Stimulated activated effector memory CD8-positive, alpha-beta T cell treated with anti-CD3 and anti-CD28 coated beads, Interleukin-12 subunit alpha, Interleukin-12 subunit beta, amount 100 ng/mL, for 72 hours (primary cell): Measurements from ENCODE around the gene ACTR1B.
A peak's percentile ranks its signal among the peaks of the same experiment; 100 is the strongest.
"Not testable (repeated sequence)": the region's sequence is repeated elsewhere in the genome, so short reads cannot be mapped to it uniquely, and the experiment has no call there.

Experiments
- ATAC-seq: fragments of 150-1000 bp; cut with Tn5 transposase; 2 replicates; pipeline ENCODE4 v1.10.0; 2021
- DNase-seq, 2 donors: peaks; one replicate each; pipeline ENCODE4 v3.0.0; 2021 to 2022; ENCODE audit warnings: low spot score in 2 of 2
- H3K27ac Mint-ChIP-seq: one replicate; pipeline ENCODE4 v1.8.0; 2022; ENCODE audit warnings: mild to moderate bottlenecking, mixed read lengths
- H3K36me3 Mint-ChIP-seq: one replicate; pipeline ENCODE4 v1.8.0; 2022; ENCODE audit warnings: mild to moderate bottlenecking, mixed read lengths
- H3K4me1 Mint-ChIP-seq: one replicate; pipeline ENCODE4 v1.8.0; 2022; ENCODE audit warnings: mixed read lengths
- H3K4me3 Mint-ChIP-seq: one replicate; pipeline ENCODE4 v1.8.0; 2022; ENCODE audit warnings: mild to moderate bottlenecking, mixed read lengths
- H3K9me3 Mint-ChIP-seq: one replicate; pipeline ENCODE4 v1.8.0; 2022; ENCODE audit warnings: mixed read lengths

Gene ACTR1B

DNA sequence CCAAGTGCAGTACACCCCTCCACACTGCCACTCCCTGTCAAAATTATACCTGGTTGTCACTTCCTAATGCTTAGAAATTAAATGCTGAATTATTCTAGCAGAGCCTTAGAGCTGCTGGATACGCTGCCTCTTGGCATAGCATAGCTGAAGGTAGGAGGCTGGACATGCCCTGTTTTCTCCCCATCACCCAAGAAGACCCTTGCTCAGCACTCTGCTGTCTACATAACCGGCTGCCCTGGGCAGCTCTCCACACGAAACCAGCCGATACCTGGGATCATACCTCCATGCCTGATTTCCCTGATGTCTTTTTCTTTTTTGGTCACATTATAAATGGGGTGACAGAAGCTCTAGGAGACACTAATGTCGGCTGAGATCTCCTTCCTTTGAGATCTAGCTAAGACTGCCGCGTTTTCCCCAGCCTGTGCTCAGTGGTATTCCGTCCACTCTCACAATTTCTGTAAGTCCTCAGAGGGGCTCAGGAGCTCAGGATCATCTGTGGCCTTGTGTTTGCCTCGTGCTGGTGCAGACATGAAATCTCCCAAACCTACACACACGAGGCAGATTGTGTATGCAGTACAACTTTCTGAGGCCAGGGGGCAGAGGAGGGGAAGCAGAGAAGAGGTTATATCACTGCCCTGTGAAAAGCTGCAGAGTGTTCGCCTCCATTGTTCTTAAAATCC, 36.1 kb upstream of the ACTR1B start:
- H3K4me1 Mint-ChIP-seq, result peaks cover 14% of the 10 kb centered on the region
- H3K27ac Mint-ChIP-seq, result no peak overlapping the region
- no peaks in the 10 kb centered on the region for H3K9me3 Mint-ChIP-seq
- H3K36me3 Mint-ChIP-seq, result no peaks in the 10 kb centered on the region
- DNase-seq (peak; percentile 37 to 79), ATAC-seq (peak; percentile 79)
- H3K4me3 Mint-ChIP-seq, result no peak overlapping the region

DNA sequence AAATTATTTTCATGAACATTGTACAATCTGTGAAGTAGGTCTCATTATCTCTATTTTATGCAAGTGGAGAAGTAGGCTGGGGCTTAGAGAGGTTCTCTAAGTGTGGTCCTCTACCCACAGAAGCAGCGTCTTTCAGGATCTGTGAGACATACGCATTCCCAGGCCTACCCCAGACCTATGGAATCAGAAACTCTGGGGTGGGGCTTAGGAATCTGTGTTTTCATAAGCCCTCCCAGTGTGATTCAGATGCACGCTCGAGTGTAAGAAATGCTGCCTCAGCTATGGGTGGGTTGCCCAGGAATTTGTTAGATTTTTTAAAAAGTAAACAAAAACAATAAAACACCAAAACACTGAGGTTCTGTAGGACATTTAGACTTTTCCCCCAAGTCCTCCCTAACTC, 34.7 kb upstream of the ACTR1B start:
- H3K27ac Mint-ChIP-seq, result no peak overlapping the region
- H3K36me3 Mint-ChIP-seq, result no peaks in the 10 kb centered on the region
- H3K9me3 Mint-ChIP-seq, result no peaks in the 10 kb centered on the region
- H3K4me1 Mint-ChIP-seq, result peaks cover 14% of the 10 kb centered on the region
- ATAC-seq (no peak), DNase-seq (no peak)
- H3K4me3 Mint-ChIP-seq, result no peak overlapping the region

GRCh38 chr2:97697252-97698235, 33.7 kb upstream of the ACTR1B start:
- DNase-seq, result peak; percentile 88 to 95
- ATAC-seq, result peak; percentile 95
- peaks cover 14% of the 10 kb centered on the region for H3K4me1 Mint-ChIP-seq
- H3K4me3 Mint-ChIP-seq, result no peak overlapping the region
- no peaks in the 10 kb centered on the region for H3K9me3 Mint-ChIP-seq
- H3K27ac Mint-ChIP-seq, result no peak overlapping the region
- no peaks in the 10 kb centered on the region for H3K36me3 Mint-ChIP-seq

GRCh38 chr2:97695744-97696143, 31.9 kb upstream of the ACTR1B start:
- Mint-ChIP-seq H3K4me3 (no peak overlapping the region), H3K9me3 (no peaks in the 10 kb centered on the region), H3K4me1 (peaks cover 14% of the 10 kb centered on the region), H3K27ac (no peak overlapping the region), H3K36me3 (no peaks in the 10 kb centered on the region)
- DNase-seq (no peak), ATAC-seq (no peak)

DNA sequence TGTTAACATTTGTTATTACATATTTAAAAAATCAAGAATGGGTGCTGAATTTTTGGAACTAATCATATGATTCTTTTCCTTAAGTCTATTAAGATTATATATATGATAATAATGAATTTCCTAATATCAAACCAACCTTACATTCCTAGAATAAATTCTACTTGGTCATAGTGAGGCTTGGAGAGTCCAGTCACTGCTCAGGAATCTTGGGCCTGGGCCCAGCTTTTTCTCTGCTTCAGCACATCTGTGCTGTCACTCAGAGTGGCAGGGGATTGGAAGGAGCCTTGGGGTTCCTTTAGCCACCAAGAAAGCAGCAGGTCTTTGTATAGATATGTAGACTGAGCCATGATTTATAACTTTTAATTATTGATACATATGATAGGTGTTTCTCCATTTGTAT, 29.6 kb upstream of the ACTR1B start:
- ATAC-seq, result no peak
- no peak for DNase-seq
- Mint-ChIP-seq H3K27ac (no peak overlapping the region), H3K9me3 (no peaks in the 10 kb centered on the region), H3K36me3 (no peaks in the 10 kb centered on the region), H3K4me3 (no peak overlapping the region), H3K4me1 (peaks cover 11% of the 10 kb centered on the region)

GRCh38 chr2:97691166-97691565, 27.3 kb upstream of the ACTR1B start:
- ATAC-seq (no peak), DNase-seq (no peak)
- Mint-ChIP-seq H3K4me1 (peaks cover 13% of the 10 kb centered on the region), H3K36me3 (no peaks in the 10 kb centered on the region), H3K4me3 (no peak overlapping the region), H3K27ac (peak overlapping the region; percentile 12), H3K9me3 (no peaks in the 10 kb centered on the region)

DNA sequence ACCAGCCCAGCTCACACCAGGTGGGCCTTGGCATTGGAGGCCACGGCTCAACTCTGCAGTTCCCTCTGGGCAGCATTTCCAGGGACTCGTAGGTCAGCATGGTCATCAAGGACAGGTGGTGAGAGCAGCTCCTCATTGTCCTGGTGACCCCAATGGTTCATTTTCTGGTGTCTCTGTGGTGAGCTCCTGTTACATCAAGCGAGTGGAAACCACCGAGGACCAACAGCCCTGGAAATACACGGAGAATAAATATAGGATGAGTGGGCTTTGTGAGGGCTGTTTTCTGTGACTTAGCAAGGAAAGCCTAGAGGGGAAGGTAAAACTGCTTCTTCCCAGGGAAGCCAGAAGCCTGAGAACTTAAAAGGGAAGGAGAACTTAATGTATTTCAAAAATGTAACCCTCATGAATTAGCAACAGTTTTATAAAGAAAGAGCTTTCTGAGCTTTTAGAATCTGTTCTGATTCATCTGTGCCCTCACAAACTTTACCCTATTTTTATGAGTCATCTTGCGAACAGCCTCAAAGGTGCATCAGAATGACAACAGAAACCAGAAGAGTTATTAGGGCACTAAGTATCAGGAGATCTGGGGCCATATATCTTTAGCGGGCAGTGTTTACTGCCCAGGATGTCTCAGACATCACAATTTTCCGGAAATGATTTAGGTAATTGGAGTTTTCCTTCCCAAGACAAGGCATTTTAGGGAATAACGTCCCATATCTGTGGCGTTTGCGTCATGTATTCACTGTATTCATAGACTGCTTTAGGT, 24.4 kb upstream of the ACTR1B start:
- peaks cover 13% of the 10 kb centered on the region for H3K4me1 Mint-ChIP-seq
- H3K9me3 Mint-ChIP-seq, result no peaks in the 10 kb centered on the region
- DNase-seq (peak in 1 of 2 donors; percentile 60), ATAC-seq (peak; percentile 97)
- H3K27ac Mint-ChIP-seq, result peak overlapping the region; percentile 38
- no peaks in the 10 kb centered on the region for H3K36me3 Mint-ChIP-seq
- peak overlapping the region; percentile 56 for H3K4me3 Mint-ChIP-seq

GRCh38 chr2:97687235-97687634, 23.4 kb upstream of the ACTR1B start:
- not testable (repeated sequence) for H3K27ac Mint-ChIP-seq, H3K9me3 Mint-ChIP-seq, H3K36me3 Mint-ChIP-seq, H3K4me3 Mint-ChIP-seq, DNase-seq, ATAC-seq
- H3K4me1 Mint-ChIP-seq, result peaks cover 13% of the 10 kb centered on the region

DNA sequence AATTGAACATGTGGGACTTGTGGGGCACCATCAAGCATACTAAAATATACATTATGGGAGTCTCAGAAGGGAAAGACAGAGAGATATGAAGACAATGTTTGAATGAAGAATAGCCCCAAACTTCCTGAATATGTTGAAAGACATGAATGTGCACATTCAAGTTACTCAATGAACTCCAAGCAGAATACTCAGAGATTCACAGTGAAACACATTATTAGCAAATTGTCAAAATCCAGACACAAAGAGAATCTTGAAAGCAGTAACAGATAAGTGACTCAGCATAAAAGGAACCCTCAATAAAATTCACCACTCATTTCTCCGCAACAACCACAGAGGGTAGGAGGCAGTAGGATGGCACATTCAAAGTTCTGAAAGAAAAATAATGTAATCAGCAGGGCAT, 14.5 kb upstream of the ACTR1B start:
- Mint-ChIP-seq H3K4me3 (no peak overlapping the region), H3K9me3 (no peaks in the 10 kb centered on the region), H3K4me1 (peaks cover 11% of the 10 kb centered on the region), H3K36me3 (no peaks in the 10 kb centered on the region), H3K27ac (no peak overlapping the region)
- ATAC-seq (no peak), DNase-seq (no peak)

GRCh38 chr2:97677480-97677879, 13.6 kb upstream of the ACTR1B start:
- H3K4me3 Mint-ChIP-seq, result no peak overlapping the region
- H3K4me1 Mint-ChIP-seq, result peaks cover 16% of the 10 kb centered on the region
- no peak for DNase-seq
- H3K27ac Mint-ChIP-seq, result peak overlapping the region; percentile 18
- no peak for ATAC-seq
- H3K9me3 Mint-ChIP-seq, result no peaks in the 10 kb centered on the region
- no peaks in the 10 kb centered on the region for H3K36me3 Mint-ChIP-seq

DNA sequence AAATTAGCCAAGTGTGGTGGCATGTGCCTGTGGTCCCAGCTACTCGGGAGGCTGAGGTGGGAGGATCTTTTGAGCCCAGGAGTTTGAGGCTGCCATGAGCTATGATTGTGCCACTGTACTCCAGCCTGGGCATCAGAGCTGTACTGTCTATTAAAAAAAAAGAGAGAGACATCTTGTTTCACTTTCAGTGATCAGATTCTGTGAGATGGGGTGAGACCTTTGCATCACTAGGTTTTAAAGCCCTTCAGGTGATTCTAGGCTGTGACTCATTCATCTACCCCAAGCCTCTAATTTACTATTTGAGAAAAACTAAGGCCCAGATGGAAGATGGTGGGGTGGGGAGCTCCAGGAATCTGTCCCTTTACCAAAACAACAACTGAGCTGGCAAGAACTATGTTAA, 12.8 kb upstream of the ACTR1B start:
- peak; percentile 50 for ATAC-seq
- Mint-ChIP-seq H3K4me3 (no peak overlapping the region), H3K9me3 (no peaks in the 10 kb centered on the region), H3K36me3 (no peaks in the 10 kb centered on the region), H3K27ac (peak overlapping the region; percentile 18), H3K4me1 (peaks cover 16% of the 10 kb centered on the region)
- DNase-seq, result no peak

DNA sequence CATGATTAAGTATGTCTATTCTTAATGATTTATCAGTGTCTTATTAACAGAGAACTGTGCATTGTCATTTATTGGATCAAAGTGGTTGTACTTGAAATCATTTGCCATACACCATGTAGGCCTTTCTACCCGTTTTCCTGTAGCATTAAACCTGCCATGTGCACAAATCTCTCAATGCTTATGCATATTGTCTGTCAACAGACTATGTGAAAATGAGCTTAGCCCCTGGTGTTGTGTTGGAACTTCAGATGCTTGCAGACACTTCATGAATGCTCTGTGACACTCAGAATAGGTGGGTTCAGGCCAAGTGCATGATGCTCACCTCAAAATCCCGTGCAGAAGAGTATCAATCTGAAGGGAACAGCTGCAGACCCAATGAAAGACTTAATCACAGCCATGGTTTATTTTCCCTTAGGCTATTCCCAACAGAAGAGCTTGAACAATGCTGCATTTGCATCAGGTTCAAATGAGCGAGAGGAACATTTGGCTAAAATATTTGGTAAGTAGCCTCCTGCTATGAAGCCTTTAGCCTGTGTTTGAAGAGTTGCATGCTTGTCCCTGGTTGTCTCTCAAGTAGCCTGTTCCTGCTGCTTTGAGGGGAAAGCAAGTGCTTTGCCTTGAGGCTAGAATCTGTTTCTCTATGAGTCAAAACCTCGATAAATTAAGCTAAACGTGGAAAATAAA, 11.7 kb upstream of the ACTR1B start:
- no peak for ATAC-seq
- Mint-ChIP-seq H3K27ac (no peak overlapping the region), H3K4me3 (no peak overlapping the region), H3K9me3 (no peaks in the 10 kb centered on the region), H3K36me3 (no peaks in the 10 kb centered on the region), H3K4me1 (peaks cover 16% of the 10 kb centered on the region)
- DNase-seq, result no peak

DNA sequence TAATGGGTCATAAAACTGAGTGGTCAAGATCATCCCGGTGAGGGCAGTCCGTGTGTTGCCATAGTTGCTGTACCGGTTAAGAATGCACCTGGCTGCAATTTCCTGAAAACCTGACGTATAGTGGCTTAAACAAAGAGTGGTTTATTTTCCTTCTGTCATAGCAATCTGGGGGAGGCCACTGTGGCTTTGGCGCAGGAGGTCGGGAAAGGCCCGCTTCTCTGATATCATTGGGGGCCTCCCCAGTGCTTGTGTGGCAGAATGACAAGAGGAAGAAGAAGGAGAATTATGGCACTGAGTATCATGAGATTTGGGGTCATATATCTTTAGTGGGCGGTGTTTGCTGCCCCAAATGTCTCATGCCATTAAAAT, 10.1 kb upstream of the ACTR1B start:
- ATAC-seq, result peak; percentile 81
- H3K4me3 Mint-ChIP-seq, result peak overlapping the region; percentile 36

DNA sequence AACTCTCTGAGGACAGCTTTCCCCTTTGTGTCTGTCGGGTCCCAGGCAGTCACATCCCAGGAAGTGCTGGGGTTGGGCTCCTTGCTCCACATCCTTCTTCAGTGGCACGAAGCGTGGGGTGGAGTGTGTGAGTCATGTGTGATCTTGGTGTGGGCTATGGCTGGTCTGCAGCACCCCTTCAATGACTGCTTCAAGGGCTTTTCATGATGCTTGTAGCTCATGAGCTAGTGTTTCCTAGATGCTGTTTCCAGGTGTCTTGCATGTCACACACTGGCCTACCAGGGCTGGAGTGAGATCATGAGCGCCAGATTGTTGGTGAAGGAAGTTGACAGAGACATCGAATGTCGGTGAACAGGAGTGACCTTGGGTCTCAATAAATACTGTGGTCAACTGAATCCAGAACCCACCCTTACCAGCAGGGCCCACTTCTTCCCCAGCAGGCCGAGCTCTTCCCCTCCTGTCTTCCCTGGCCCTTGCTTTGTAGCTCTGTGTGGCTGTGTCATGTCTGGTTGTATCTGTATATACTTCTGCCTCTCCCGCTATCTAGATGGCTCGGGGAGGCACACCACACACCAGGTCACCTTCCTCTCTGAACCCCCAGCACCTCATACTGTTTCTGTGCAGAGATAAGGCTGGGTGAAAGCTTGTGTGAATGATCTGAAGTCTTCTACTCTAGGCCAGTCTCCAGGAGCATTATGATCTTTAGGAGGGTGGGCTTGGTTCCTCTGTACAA, 9.5 kb upstream of the ACTR1B start:
- DNase-seq, result no peak
- peak; percentile 89 for ATAC-seq

More for the DNA sequence above, 10.1 kb upstream of the ACTR1B start:
- no peaks in the 10 kb centered on the region for H3K9me3 Mint-ChIP-seq
- DNase-seq, result no peak
- H3K27ac Mint-ChIP-seq, result peak overlapping the region; percentile 89
- peaks cover 16% of the 10 kb centered on the region for H3K4me1 Mint-ChIP-seq
- no peaks in the 10 kb centered on the region for H3K36me3 Mint-ChIP-seq

More for the DNA sequence above, 9.5 kb upstream of the ACTR1B start:
- Mint-ChIP-seq H3K4me1 (peaks cover 16% of the 10 kb centered on the region), H3K27ac (peak overlapping the region; percentile 89), H3K4me3 (peak overlapping the region; percentile 36), H3K36me3 (no peaks in the 10 kb centered on the region), H3K9me3 (no peaks in the 10 kb centered on the region)
